HG03378 (cell line): ENCODE data around the gene PMEPA1.
A peak's percentile ranks its signal among the peaks of the same experiment; 100 is the strongest.

ENCODE experiments used
- ATAC-seq: cut with Tn5 transposase; IDR thresholded peaks from one replicate; pipeline ENCODE4 v1.9.1; 2021; ENCODE audit warnings: mild to moderate bottlenecking, moderate library complexity; ENCODE audit not compliant: unreplicated experiment

The PMEPA1 gene

GRCh38 chr20:57625978-57626377 is 83.8 kb downstream of the PMEPA1 start:
- no peak for ATAC-seq

DNA sequence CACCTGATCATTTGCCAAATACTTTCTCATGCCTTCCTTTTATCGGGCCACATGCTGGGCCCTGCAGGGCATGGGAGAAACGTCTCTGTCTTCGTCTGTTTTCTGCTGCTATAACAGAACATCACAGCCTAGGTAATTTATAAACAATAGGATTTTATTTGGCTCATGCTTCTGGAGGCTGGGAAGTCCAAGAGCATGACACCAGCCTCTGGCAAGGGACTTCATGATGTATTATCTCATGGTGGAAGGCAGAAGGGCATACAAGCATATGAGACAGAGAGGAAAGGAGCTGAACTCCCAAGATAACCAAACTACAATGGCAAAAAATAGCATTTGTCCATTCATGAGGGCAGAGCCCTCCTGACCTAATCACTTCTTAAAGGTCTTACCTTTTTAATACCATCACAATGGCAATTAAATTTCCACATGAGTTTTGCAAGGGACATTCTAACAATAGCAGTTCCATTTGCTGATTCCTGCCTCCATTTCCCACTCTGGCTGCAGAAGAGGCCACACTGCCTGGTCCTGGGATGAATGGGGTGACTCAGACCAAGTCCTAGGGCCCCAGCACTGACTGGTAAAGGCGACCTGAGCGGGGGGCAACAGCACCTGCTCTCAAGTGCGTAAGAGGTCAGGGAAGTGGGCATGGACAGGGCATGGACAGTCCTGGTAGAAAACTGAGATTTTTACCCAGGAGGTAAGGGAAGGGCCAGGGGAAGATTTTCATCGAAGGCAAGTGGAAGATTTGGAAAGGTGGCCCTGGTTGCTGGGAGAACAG is 84.4 kb downstream of the PMEPA1 start:
- ATAC-seq, result no peak

GRCh38 chr20:57624124-57624523 is 85.7 kb downstream of the PMEPA1 start:
- no peak for ATAC-seq

GRCh38 chr20:57622579-57623381 is 87.0 kb downstream of the PMEPA1 start:
- ATAC-seq, result no peak

DNA sequence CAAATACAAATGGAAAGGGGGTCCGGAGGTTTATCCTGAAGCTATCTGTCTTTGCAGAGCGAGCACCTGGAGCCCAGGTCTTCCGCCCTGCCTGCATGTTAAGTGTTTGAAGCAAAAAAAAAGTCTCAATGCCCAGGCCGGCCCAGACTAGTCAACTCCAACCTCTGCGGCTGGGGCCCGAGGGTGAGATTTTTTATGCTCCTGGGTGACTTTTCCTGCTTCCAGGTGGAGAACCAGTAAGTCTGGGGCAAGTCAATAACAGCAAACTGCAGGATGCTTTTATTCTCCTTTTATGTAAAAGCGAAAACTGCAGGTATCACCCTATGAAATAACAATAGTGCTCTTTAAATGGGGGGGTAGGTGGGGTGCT is 87.6 kb downstream of the PMEPA1 start:
- ATAC-seq, result no peak

DNA sequence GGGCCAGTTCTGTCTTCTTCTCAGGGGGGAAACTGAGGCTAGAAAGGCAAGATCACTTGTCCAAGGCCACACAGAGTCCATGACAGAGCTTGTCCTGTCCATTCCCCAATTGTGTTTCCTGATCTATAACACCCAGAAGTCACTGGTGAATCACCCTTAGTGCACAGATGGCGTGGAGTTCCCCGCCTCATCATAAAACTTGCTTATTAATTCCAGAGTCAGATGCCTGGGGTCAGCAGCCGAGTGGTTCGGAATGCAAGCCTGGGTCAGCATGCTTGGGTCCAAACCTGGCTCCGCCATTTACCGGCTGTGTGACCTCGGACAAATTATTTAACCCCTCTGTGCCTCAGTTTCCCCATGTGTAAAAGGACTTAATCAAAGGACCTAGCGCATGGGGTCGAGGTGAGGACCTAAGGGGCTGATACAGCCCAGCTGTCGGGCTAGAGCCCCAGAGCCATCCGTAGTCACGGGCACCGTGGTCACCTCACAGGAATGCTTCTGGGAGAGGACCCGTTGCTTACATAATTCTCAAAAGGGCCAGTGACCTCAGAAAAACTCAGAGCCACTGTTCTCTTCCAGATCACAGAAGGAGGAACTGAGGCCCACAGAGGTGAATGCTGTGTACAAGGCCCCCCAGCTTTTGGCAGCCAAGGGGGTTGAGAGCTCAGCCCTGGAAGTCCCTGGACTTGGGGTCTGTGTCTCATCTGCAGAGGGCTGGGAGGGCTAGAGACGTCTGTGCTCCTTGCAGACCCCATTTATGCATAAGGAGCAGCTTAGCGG is 88.2 kb downstream of the PMEPA1 start:
- ATAC-seq, result no peak

DNA sequence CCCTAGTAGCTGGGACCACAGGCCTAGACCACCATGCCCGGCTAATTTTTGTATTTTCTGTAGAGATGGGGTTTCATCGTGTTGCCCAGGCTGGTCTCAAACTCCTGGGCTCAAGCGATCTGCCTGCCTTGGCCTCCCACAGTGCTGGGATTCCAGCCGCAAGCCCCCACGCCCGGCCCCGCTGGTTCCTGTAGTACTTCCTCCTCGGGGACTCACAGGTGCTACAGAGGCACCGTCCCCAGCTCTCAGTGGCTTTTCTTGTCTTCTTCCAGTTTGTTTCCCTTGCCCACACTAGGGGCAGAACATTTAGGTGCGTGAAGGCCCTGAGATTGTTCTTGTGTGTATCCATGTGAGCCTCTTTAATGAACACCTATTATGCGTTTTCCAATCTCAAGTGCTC is 88.8 kb downstream of the PMEPA1 start:
- no peak for ATAC-seq

DNA sequence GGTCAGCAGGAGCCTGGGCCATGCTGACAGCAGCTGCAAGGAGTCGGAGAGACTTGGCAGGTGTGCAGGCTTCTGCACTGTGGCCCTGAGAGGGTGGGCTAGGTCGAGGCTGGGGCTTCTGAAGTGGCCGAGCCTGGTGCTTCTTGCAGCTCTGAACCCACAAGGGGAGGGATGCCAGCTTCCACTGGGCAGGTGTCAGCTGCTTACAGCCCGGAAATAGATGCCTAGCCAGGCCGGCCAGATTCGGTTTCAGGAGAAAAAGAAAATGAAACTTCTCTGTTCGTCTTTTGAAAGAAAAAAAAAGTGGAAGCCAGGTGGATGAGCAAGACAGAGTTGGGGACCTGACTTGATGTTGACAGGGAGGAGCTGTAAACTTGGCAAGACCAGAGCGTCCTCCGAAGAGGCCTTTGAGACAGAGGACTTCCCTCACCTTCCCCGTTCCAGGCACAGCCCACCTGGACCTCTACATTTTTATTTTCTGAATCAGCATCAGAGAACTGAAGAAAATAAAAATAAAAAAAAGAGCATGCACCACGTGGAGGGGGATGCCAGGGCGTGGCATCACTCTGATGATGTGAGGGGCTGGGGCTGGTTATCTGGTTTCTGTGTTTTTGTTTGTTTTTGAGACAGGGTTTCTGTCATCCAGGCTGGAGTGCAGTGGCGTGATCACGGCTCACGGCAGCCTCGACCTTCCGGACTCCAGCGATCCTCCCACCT is 89.4 kb downstream of the PMEPA1 start, which contains the start of gene ZBP1:
TSS of gene ZBP1 (minus strand) at position 153 of the 717 bp plus-strand sequence. CDS start at position 22, 131 bp downstream.
- ATAC-seq, result peak; percentile 47

DNA sequence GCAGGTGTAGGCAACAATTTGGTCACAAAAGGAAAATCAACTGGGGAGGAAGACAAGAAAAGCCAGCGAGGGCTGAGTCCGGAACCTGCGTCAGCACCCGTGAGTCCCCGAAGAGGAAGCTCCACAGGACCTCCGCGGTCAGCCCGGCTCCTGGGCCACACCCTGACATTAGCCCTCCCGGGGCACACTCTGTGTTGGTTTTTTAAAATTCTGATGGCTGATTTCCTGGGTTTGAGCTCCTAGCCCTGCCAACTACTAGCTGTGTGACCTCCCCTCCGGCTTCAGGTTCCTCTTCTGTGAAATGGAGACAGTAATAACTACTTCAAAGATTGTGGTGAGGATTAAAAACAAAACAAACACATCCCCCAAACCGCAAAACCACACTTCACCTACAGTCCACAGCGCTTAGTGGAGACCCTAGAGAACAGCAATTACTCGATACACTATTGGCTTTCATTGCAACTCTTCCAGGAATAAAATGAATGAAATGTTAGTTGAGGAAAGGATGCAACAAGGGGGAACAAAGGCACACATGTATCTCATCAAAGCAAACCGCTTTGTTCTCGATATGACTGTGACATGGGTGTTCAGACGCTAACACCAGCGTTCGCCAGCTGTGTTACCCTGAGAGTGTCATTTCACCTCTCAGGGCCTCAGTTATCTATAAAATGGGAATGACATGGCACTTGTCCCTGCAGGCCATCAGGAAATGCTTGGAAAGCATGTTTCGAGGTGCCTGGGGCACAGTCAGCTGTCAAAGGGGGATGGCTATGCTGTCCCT is 90.6 kb downstream of the PMEPA1 start:
- peak; percentile 69 for ATAC-seq

- ATAC-seq, result peak; percentile 0
Observed at GRCh38 chr20:57618764-57619050, 91.1 kb downstream of the PMEPA1 start.

DNA sequence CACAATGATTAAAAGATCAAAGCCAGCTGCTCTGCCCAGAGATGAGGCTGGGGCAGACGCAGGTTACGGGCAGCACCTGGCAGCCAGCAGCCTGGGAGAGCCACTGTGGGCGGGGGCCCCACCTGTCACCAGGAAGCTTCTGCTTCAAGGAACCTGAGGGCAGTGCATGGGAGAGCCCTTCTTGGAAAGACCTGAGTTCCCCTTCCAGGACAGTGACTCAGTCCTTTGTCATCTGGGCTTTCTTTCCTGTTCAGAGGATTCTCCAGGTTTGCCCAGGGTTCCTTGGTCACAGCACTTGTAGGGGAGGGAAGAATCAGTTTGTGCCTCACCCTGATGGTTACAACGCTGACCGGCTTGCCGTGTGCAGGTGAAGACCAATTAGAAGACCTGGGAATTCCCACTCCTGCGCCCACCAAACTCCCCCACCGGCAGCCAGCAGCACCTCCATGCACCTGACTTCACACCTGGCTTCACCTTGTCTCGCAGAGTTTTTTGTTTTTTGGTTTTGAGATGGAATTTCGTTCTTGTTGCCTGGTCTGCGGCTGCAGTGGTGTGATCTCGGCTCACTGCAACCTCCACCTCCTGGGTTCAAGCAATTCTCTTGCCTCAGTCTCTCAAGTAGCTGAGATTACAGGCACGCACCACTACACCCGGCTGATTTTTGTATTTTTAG is 91.6 kb downstream of the PMEPA1 start:
- ATAC-seq, result no peak

DNA sequence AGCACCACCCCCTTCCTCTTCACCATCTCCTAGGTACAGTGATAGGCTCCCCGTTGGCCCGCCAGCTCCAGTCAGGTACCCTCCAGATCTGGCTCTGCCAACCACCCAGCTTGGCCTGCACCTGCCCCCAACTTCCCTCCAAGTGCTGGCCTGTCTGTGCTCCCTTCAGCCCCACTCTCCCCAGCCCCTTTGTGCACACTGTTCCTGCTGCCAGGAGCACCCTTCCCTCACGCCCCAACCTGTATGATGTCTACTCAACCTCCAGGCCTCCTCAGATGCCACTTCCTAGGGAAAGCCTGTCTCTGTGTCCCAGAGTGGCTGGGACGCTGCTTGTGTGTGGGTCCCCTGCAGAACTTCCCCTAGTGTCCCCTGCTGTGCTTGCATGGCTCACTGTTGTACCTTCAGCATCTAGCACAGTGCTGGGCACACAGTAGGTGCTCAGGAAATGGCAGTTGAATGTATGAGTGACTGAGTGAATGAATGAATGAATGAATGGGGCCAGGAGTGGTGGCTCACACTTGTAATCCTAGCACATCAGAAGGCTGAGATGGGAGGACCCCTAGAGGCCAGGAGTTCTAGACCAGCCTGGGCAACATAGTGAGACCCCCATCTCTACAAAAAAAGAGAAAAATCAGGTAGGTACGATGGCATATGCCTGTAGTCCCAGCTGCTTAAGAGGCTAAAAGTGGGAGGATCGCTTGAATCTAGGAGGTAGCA is 92.6 kb downstream of the PMEPA1 start:
- no peak for ATAC-seq

DNA sequence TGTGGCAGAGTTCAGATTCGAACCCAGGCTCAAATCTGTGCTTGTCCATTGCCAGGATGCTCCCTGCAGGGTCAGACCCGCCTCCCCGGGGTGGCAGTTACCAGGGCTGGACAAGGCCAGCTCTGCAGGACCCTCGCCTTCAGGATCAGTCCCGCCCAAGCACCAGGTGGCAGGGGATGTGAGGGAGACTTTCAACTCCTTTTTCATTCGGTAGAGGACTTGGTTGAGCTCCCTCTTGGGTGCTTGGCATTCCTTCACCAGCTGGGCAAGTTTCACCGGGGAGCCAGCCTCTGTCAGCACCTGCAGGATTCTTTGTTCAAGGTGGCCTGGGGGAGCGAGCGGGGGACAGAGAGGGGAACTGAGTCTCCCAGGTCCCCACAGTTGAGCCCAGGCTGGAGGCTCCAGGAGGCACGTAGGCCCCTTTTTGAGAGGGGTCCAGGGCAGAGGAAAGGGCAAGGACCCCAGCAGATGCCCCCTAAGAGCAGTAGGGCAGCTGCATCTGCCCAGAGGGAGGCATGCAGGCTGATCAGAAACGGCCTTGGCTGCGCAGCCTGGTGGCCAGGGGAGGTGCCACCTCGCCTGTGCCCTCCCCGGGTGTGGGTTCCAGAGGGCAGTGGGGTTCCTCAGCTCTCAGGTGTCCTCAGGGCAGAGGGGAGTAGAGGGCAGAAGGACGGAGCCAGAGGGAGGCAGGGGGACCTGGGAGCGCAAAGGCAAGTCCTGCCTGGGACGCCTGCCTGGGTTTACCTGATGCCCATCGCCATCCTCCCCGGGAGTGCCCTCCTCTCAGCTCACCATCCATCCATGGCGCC is 93.5 kb downstream of the PMEPA1 start:
- no peak for ATAC-seq

DNA sequence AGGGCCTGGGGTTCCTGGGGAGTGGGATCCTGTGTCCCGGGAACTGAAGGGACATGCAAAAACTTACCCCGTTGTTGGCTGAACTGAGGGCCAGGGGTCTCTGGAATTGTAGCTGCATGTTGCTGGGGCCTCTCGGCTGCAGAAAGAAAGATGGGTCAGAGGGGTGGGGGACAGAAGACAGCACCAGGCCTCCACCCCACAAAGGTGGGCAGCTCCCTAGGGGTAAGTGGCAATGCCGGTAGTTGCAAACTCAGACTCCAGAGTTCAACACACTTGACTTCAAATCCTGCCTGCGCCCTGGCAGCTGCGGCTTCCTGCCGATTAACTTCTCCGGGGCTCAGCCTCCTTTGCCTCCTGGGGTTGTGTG is 94.4 kb downstream of the PMEPA1 start:
- ATAC-seq, result no peak

GRCh38 chr20:57614490-57615444 is 95.0 kb downstream of the PMEPA1 start:
- no peak for ATAC-seq

- ATAC-seq, result no peak
Observed at GRCh38 chr20:57613481-57613921, 96.3 kb downstream of the PMEPA1 start.

GRCh38 chr20:57612916-57613315 is 96.9 kb downstream of the PMEPA1 start:
- no peak for ATAC-seq
